Activated effector memory CD4-positive, alpha-beta T cell treated with anti-CD3 and anti-CD28 coated beads, Interleukin-2, amount 50 U/mL, for 16 hours (primary cell): ENCODE data around the gene KANK3.
"Not testable (repeated sequence)": the region's sequence is repeated elsewhere in the genome, so short reads cannot be mapped to it uniquely, and the experiment has no call there.

ENCODE experiments used
- DNase-seq: peaks from one replicate; pipeline ENCODE4 v3.0.0-alpha.2; 2020

KANK3 gene

GRCh38 chr19:8370176-8371010 lies 27.3 kb upstream of the KANK3 start:
- no peak for DNase-seq

GRCh38 chr19:8367327-8368001 lies 24.4 kb upstream of the KANK3 start:
- DNase-seq, result no peak

GRCh38 chr19:8366961-8367326 lies 23.9 kb upstream of the KANK3 start:
- DNase-seq, result no peak

- no peak for DNase-seq
These were observed 23.1 kb upstream of the KANK3 start for GRCh38 chr19:8366121-8366581.

- DNase-seq, result peak; percentile 82
These were observed 21.0 kb upstream of the KANK3 start, which contains the start of gene ANGPTL4 for GRCh38 chr19:8363803-8364771. ANGPTL4 (plus strand) TSS chr19:8364155; CDS start chr19:8364322, 167 bp downstream.

- DNase-seq, result no peak
These were observed 19.1 kb upstream of the KANK3 start for GRCh38 chr19:8361921-8362793.

GRCh38 chr19:8360196-8360595 lies 17.1 kb upstream of the KANK3 start:
- DNase-seq, result no peak

- DNase-seq, result no peak
These were observed 15.9 kb upstream of the KANK3 start for GRCh38 chr19:8358948-8359347.

- no peak for DNase-seq
These were observed 14.0 kb upstream of the KANK3 start for GRCh38 chr19:8357007-8357521.

- DNase-seq, result no peak
These were observed 12.8 kb upstream of the KANK3 start for GRCh38 chr19:8355631-8356402.

- DNase-seq, result not testable (repeated sequence)
These were observed 9.8 kb upstream of the KANK3 start for GRCh38 chr19:8352845-8353244.

- DNase-seq, result no peak
These were observed 9.2 kb upstream of the KANK3 start for GRCh38 chr19:8352134-8352827.

GRCh38 chr19:8349629-8350372 lies 6.7 kb upstream of the KANK3 start:
- DNase-seq, result not testable (repeated sequence)

- no peak for DNase-seq
These were observed 402 bp upstream of the KANK3 start for GRCh38 chr19:8343483-8343844.

GRCh38 chr19:8342316-8342683 lies 762 bp downstream of the KANK3 start:
- no peak for DNase-seq

GRCh38 chr19:8341504-8341903 lies 1.6 kb downstream of the KANK3 start:
- DNase-seq, result not testable (repeated sequence)

GRCh38 chr19:8340341-8341096 lies 2.5 kb downstream of the KANK3 start:
- DNase-seq, result no peak

GRCh38 chr19:8338835-8339234 lies 4.2 kb downstream of the KANK3 start:
- DNase-seq, result no peak

- DNase-seq, result no peak
These were observed 5.3 kb downstream of the KANK3 start for GRCh38 chr19:8337728-8338127.
